UCSD-AML1 (cell line): ENCODE measurements around the gene AKAP13.

Source experiments
- DNase-seq: peaks from one replicate; lab custom pipeline; 2025; ENCODE audit not compliant: unreplicated experiment; lab: John Stamatoyannopoulos, UW

The AKAP13 gene

GRCh38 chr15:85381850-85382751, 1.7 kb downstream of the AKAP13 start:
- DNase-seq: no peak

DNA sequence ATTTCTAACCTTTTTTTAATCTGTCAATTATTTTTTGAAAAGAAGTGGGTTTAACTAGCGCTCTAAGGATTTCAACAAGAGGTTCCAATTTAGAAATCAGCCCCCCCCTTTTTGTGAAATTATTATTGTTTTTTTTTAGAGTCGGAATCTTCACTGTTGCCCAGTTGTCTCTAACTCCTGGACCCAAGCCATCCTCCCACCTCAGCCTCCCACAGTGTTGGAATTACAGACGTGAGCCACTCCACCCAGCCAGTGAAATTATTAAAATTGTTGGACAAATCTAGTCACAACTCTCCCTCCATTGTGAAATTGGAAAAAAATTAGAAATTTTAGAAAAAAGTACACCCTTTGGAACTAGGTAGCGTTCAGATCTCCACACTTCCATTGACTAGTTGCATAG, 2.5 kb downstream of the AKAP13 start:
- no peak for DNase-seq

GRCh38 chr15:85383470-85384148, 3.2 kb downstream of the AKAP13 start:
- no peak for DNase-seq

DNA sequence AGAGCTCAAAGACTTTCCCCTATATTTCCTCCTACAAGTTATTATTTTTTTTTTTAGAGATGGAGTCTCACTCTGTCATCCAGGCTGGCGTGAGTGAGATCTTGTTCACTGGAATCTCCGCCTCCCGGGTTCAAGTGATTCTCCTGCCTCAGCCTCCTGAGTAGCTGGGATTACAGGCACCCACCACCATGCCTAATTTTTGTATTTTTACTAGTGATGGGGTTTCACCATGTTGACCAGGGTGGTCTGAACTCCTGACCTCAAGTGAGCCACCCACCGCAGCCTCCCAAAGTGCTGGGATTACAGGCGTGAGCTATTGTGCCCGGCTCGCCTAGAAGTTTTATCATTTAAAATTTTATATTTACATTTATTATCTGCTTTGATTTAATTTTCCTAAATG, 5.9 kb downstream of the AKAP13 start:
- no peak for DNase-seq

DNA sequence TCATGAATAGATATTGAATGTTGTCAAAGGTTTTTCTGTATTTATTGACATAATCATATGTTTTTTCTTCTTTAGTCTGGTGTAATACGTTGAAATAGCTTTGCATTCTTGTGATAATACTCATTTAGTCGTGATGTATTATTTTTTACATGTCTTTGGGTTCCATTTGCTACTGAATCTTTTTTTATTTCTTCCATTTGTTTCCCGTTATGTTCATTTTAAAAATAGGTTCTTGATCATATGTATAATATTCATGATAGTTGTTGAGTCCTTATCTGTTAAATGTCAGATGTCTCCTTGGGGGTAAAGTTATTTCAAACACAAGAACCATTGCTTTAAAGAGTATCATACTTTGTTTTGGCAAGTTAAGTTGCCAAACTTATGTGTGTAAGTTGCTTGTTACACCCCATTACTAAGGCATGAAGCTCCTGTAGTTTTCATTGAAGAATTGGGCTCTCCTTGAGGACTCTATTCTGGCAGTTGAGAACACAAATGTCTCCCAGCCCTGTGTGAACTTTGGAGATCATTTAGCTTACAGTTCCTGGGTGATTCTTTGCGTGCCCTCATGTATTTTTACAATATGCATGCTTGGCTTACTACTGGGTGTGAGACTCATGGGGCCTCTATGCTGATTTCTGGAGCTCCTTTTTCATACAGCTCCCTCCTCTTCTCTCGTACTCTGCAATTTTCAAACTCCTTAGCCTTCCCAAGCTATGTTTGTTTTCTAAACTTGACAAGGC, 8.3 kb downstream of the AKAP13 start:
- no peak for DNase-seq

DNA sequence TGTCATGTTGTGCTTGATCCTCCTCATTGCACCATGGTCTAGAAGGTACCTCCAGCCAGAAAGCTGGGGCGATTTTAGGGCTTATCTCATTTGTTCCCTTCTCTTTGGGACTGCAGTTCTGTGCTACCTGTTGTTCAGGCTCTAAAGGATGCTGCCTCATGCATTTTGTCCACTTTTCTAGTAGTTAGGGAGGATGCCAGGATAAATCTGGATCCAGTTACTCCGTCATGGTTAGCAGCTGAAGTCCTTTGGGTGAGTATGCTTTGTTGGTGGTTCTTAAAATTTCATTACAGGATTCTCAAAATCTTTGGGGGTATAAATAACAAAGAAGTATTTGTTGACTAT, 8.9 kb downstream of the AKAP13 start:
- no peak for DNase-seq

DNA sequence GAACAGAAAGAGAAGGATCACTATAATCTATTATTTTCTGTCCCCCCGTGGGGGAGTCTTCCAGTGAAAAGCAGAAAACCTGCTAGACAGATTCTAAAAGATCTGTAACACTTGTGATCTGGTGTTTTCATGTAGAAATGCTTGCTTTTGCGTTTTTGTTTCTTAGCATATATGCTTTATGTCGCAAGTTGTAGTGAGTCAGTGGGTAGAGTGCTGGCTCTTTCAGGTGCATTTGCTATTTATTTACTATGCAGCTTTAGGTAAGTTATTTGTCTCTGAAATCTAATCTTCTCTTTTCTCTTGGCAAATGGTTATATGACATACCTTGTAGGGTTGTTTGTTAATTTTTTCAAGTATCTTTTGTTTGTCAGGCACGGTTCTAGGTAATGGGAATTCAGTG, 9.4 kb downstream of the AKAP13 start:
- DNase-seq: no peak

DNA sequence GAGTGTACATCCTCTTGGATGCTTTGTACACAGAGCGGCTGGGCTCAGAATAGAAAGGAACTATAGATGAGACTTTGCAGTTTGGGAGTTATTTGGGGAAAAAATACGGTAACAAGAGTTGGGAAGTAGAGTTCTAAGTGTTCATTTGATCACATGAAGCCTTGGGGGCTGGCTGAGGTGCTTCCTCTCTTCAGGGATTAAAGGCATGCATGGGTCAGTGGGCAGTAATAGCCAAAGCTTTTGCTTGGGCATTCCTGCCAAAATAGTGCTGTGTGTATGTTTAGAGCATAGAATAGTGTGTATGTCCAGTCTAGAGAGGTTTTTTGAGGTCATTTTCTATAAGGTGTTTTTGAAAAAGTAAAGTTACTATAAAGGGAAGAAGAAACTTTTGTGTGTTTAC, 12.8 kb downstream of the AKAP13 start:
- no peak for DNase-seq

GRCh38 chr15:85394554-85395333, 14.3 kb downstream of the AKAP13 start:
- no peak for DNase-seq

DNA sequence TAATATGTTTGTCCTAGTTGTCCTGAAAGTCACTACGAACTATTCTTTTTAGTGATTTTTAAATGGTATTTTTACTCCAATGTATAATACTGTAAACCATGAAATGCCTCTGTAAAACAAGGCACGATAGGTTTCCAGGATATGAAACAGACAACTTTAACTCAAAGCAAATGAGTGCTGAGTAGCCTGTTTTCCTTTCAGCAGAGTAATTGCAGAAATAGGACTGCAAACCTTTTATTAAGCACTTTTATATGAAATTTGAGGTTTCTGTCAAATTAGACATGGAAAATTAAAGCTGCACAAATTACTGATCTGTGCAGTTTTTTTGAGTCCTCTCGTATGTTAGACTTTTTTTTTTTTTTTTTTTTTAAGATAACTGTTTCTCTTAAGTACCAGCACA, 16.2 kb downstream of the AKAP13 start:
- no peak for DNase-seq

- no peak for DNase-seq
Measured at GRCh38 chr15:85397151-85397550, 16.7 kb downstream of the AKAP13 start.

GRCh38 chr15:85397926-85398325, 17.5 kb downstream of the AKAP13 start:
- no peak for DNase-seq

GRCh38 chr15:85398822-85399221, 18.4 kb downstream of the AKAP13 start:
- no peak for DNase-seq

- DNase-seq: no peak
Measured at GRCh38 chr15:85399627-85400026, 19.2 kb downstream of the AKAP13 start.

DNA sequence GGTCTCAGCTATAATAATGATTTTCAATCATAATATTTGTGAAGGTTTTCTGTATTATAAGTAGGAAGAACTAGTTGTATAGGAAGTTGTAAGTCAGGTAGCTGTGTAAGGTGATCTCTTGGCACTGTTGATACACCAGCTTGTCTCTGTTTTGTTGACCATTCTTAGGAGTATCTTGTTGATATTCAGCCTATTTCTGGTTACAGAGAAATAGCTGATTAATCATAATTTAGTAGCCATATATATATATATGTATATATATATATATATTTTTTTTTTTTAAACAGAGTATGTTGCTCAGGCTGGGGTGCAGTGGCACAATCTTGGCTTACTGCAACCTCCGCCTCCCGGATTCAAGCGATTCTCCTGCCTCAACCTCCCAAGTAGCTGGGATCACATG, 20.2 kb downstream of the AKAP13 start:
- DNase-seq: no peak

GRCh38 chr15:85401108-85401774, 20.8 kb downstream of the AKAP13 start:
- no peak for DNase-seq

DNA sequence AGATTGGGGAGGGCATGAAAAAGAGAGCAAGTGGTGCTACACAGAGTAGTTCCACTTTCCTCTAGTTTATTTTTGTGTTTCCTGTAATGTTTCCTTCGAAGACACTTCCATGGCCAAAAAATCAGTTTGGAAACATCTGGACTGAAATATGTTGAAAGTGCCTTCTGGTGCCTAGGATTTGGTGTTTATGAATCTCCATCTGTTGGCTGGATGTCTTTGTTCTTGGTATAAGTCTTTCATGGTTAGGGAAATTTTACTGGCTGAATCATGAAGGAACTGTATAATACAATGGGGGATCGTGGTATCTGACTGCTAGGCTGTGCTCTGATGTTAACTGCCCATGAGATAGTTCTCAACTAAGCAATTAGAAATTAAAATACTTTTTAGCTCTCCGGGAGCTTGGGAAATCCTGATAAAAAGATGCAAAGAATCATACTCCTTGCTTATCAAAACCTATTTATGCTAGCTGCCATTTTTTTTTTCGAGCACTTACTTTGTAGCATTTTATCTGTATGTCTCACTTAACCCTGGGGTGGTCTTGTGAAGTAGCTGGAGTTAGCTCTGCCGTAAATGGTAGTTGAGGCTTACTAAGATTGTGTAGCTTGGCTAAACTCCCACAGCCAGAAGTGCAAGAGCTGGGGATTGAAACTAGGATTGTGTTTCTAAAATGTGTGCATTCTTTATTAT, 21.9 kb downstream of the AKAP13 start:
- no peak for DNase-seq

DNA sequence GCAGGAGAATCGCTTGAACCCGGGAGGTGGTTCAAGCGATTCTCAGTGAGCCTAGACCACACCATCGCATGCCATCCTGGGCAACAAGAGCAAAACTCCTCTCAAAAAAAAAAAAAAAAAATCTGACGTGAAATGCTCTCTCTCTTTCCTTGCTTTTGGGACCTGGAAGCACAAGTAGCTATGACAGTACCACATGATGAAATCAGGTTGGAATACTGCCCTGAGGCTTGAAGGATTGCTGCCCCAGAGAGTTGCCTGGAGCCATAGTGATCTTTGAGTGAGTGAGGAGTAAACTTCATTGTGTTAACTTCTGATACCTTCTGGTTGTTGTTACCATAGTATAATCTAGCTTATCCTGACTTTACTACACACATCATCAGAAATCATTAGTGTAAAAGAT, 23.3 kb downstream of the AKAP13 start:
- DNase-seq: no peak

GRCh38 chr15:85404176-85404917, 23.9 kb downstream of the AKAP13 start:
- DNase-seq: no peak
